Gastroesophageal sphincter (tissue), 3 donors: ENCODE measurements around the gene ACTN1.

Source experiments
- CTCF ChIP-seq, 4 experiments: fragments of 200-600 bp in 2 of 4; fragments of 450-650 bp in 2 of 4; sonication (generic) in 1 of 4; IDR thresholded peaks; one replicate each; pipeline ENCODE4 v1.5.1; 2017 to 2019; ENCODE audit warnings: antibody characterized with exemption in 4 of 4, mild to moderate bottlenecking in 2 of 4, moderate library complexity in 2 of 4
- EP300 ChIP-seq: sonication (generic); formaldehyde crosslinking; IDR thresholded peaks from one replicate; pipeline ENCODE4 v1.6.1; 2017; ENCODE audit warnings: antibody characterized with exemption, mild to moderate bottlenecking
- POLR2A ChIP-seq, 2 donors: fragments of 450-650 bp; IDR thresholded peaks; one replicate each; pipeline ENCODE4 v1.6.1; 2017; ENCODE audit warnings: antibody characterized with exemption in 2 of 2, mild to moderate bottlenecking in 2 of 2, moderate library complexity in 1 of 2
- POLR2AphosphoS5 ChIP-seq: sonication (generic); formaldehyde crosslinking; IDR thresholded peaks from one replicate; pipeline ENCODE4 v1.6.1; 2017; ENCODE audit warnings: antibody characterized with exemption

GRCh38 chr14:68849416-68849815 is 129.7 kb downstream of the ACTN1 start:
- TF ChIP-seq CTCF (IDR thresholded peaks at IDR 0.05) (no peak), EP300 (no peak), POLR2A (IDR thresholded peaks at IDR 0.05) (no peak), POLR2AphosphoS5 (no peak)
